ENCODE results near the gene TMPRSS6.

DNA sequence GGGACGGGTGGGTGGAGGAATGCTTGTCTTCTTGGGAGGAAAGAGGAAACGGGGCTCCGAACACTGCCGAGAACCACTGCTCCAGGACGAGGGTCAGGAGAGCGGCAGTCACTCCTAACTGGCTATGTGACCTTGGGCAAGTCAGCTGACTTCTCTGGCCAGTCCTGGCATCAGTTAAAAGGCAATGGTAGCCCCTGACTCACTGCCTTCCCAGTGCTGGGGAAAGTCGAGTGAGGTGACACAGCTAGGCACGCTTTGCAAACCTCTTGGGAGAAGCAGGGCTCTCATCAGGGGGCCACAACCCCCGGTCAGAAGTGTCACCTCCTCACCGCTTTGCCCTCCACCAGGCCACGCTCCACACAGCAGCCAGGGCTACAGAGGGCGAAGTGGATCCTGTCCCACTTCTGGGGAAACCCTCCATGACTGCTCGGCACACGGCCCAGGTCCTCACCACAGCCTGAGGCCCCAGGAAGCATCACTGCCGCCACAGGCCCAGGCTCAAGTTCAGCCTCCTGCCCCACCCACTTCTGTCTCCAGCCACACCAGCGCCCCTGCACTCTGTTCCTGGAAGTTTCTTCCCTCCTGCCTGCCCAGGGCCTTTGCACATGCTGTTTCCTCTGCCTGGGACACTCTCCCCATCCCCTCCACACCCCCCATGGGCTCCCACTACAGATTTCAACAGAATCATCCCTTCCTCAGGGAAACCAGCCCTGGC, 23.9 kb upstream of the TMPRSS6 start:
- TF ChIP-seq, protein P1, sequence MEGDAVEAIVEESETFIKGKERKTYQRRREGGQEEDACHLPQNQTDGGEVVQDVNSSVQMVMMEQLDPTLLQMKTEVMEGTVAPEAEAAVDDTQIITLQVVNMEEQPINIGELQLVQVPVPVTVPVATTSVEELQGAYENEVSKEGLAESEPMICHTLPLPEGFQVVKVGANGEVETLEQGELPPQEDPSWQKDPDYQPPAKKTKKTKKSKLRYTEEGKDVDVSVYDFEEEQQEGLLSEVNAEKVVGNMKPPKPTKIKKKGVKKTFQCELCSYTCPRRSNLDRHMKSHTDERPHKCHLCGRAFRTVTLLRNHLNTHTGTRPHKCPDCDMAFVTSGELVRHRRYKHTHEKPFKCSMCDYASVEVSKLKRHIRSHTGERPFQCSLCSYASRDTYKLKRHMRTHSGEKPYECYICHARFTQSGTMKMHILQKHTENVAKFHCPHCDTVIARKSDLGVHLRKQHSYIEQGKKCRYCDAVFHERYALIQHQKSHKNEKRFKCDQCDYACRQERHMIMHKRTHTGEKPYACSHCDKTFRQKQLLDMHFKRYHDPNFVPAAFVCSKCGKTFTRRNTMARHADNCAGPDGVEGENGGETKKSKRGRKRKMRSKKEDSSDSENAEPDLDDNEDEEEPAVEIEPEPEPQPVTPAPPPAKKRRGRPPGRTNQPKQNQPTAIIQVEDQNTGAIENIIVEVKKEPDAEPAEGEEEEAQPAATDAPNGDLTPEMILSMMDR (IDR thresholded peaks at IDR 0.05), result no peak
- TF ChIP-seq POLR2A (IDR thresholded peaks at IDR 0.05), result no peak

Measured in testis (tissue), 2 donors.